Measurements from ENCODE around the gene LRRC53. TPM values are rescaled to one million over a fixed set of nuclear protein-coding genes. Genes with fewer than 3 reads are reported as not detected.

The LRRC53 gene
- total and polyA plus RNA-seq, 9 of the 15 experiments (the other 6 are each of a cell fraction or from before 2014, with no cell fraction given), result not detected

GRCh38 chr1:74522148-74522547, 9.7 kb upstream of the LRRC53 start:
- Histone ChIP-seq H2AFZ (ENCODE audit: low read depth, low read length) (no peak overlapping the region), H3K27me3 (ENCODE audit: control insufficient read depth in 2 of 2, insufficient read depth in 2 of 2, low read length in 2 of 2) (no peaks in the 10 kb centered on the region), H3K4me1 (replicated peaks in 1 of 2; ENCODE audit: control insufficient read depth in 2 of 2, insufficient read depth in 2 of 2, low read length in 2 of 2) (no peaks in the 10 kb centered on the region), H3K9ac (ENCODE audit: insufficient read depth in 1 of 2, low read depth in 2 of 2, low read length in 2 of 2) (no peak overlapping the region), H3K27ac (ENCODE audit: extremely low read depth, low read depth, low read length) (no peak overlapping the region), H3K9me1 (ENCODE audit: control insufficient read depth, insufficient read depth, low read length) (no peaks in the 10 kb centered on the region), H3K79me2 (ENCODE audit: control insufficient read depth, insufficient read depth, low read length) (no peaks in the 10 kb centered on the region), H4K20me1 (replicated peaks; ENCODE audit: control insufficient read depth, insufficient read depth, low read length) (no peaks in the 10 kb centered on the region), H3K4me3 (no peak overlapping the region), H3K9me3 (replicated peaks; ENCODE audit: control insufficient read depth, insufficient read depth, low read depth, low read length) (0 out of 2 replicates have a peak, but pooled peaks cover 2% of the 10 kb centered on the region), H3K36me3 (ENCODE audit: control insufficient read depth, insufficient read depth, low read length) (no peaks in the 10 kb centered on the region), H3K4me2 (ENCODE audit: insufficient read depth, low read length) (no peak overlapping the region)
- CTCF ChIA-PET (ENCODE audit: low intra/inter-chr PET ratio), result no interaction called here
- BruUV-seq (replicated peaks), result no TSS peak
- POLR2A ChIA-PET, result no interaction called here
- in situ Hi-C loops (cut with MboI) (no loop called here), intact Hi-C loops (cut with micrococcal nuclease) (no loop called here)
- 0% methylated on average over 4 of the region's 4 CpGs for WGBS (ENCODE audit: insufficient coverage, low coverage, missing lambda C conversion rate)
- TF ChIP-seq KHSRP (IDR thresholded peaks at IDR 0.05), result no peak
- TF ChIP-seq NFE2 (IDR thresholded peaks at IDR 0.05; ENCODE audit: low read depth), result no peak
- no peak for TF ChIP-seq ZNF717 (CRISPR knock-in tag; IDR thresholded peaks at IDR 0.05)
- no peak for TF ChIP-seq RBM15 (IDR thresholded peaks at IDR 0.05; ENCODE audit: insufficient read depth, low read length)
- TF ChIP-seq MYBL2 (IDR thresholded peaks at IDR 0.05; ENCODE audit: low read depth), result no peak
- TF ChIP-seq MYBL2 (CRISPR knock-in tag; IDR thresholded peaks at IDR 0.05; ENCODE audit: borderline replicate concordance), result no peak
- TF ChIP-seq NR2C2 (CRISPR knock-in tag; IDR thresholded peaks at IDR 0.05), result no peak
- TF ChIP-seq NR2C2 (tag; IDR thresholded peaks at IDR 0.05), result no peak
- no peak for TF ChIP-seq DEAF1 (CRISPR knock-in tag; IDR thresholded peaks at IDR 0.05)
- no peak for TF ChIP-seq ZC3H11A (IDR thresholded peaks at IDR 0.05; ENCODE audit: low read depth, low read length)
- no peak for TF ChIP-seq ZNF398 (CRISPR knock-in tag; IDR thresholded peaks at IDR 0.05)
- no peak for TF ChIP-seq KAT7 (CRISPR knock-in tag; IDR thresholded peaks at IDR 0.05; ENCODE audit: borderline replicate concordance)
- TF ChIP-seq TARDBP (IDR thresholded peaks at IDR 0.05), result no peak
- TF ChIP-seq NELFE (IDR thresholded peaks at IDR 0.05; ENCODE audit: insufficient read depth, insufficient read length), result no peak
- FAIRE-seq (no peak), ATAC-seq (no peak), DNase-seq (ENCODE audit: extremely low read depth in 1 of 4, low spot score in 3 of 4) (no peak)
